Measurements from ENCODE around the gene WDR59. TPM values are rescaled to one million over a fixed set of nuclear protein-coding genes. Genes with fewer than 3 reads are reported as not detected.
A peak's percentile ranks its signal among the peaks of the same experiment; 100 is the strongest.
"Not testable (repeated sequence)": the region's sequence is repeated elsewhere in the genome, so short reads cannot be mapped to it uniquely, and the experiment has no call there.

The WDR59 gene
- total RNA-seq, 1 donor from 2014 or later: 23.7 TPM

- peak; percentile 88 for DNase-seq (ENCODE audit: extremely low read depth, low read depth, low spot score)
Measured at GRCh38 chr16:74868501-74868900, 116.4 kb downstream of the WDR59 start.

GRCh38 chr16:74868035-74868434 lies 116.9 kb downstream of the WDR59 start:
- no peak for DNase-seq (ENCODE audit: extremely low read depth, low read depth, low spot score)

- no peak for DNase-seq (ENCODE audit: extremely low read depth, low read depth, low spot score)
Measured at GRCh38 chr16:74867281-74867849, 117.6 kb downstream of the WDR59 start.

GRCh38 chr16:74865922-74866598 lies 118.9 kb downstream of the WDR59 start:
- no peak for DNase-seq (ENCODE audit: extremely low read depth, low read depth, low spot score)

GRCh38 chr16:74862743-74863244 lies 122.1 kb downstream of the WDR59 start:
- DNase-seq (ENCODE audit: extremely low read depth, low read depth, low spot score): peak; percentile 33

GRCh38 chr16:74852500-74852875 lies 132.4 kb downstream of the WDR59 start:
- no peak for DNase-seq (ENCODE audit: extremely low read depth, low read depth, low spot score)

- no peak for DNase-seq (ENCODE audit: extremely low read depth, low read depth, low spot score)
Measured at GRCh38 chr16:74850027-74850426, 134.9 kb downstream of the WDR59 start.

GRCh38 chr16:74847202-74847601 lies 137.7 kb downstream of the WDR59 start:
- no peak for DNase-seq (ENCODE audit: extremely low read depth, low read depth, low spot score)

GRCh38 chr16:74846714-74847113 lies 138.2 kb downstream of the WDR59 start:
- DNase-seq (ENCODE audit: extremely low read depth, low read depth, low spot score): no peak

GRCh38 chr16:74844041-74844980 lies 140.6 kb downstream of the WDR59 start:
- DNase-seq (ENCODE audit: extremely low read depth, low read depth, low spot score): no peak

GRCh38 chr16:74843381-74844035 lies 141.4 kb downstream of the WDR59 start:
- not testable (repeated sequence) for DNase-seq (ENCODE audit: extremely low read depth, low read depth, low spot score)

GRCh38 chr16:74842413-74842812 lies 142.5 kb downstream of the WDR59 start:
- no peak for DNase-seq (ENCODE audit: extremely low read depth, low read depth, low spot score)

- no peak for DNase-seq (ENCODE audit: extremely low read depth, low read depth, low spot score)
Measured at GRCh38 chr16:74841904-74842303, 143.0 kb downstream of the WDR59 start.

- no peak for DNase-seq (ENCODE audit: extremely low read depth, low read depth, low spot score)
Measured at GRCh38 chr16:74841469-74841868, 143.5 kb downstream of the WDR59 start.

GRCh38 chr16:74837056-74837455 lies 147.9 kb downstream of the WDR59 start:
- no peak for DNase-seq (ENCODE audit: extremely low read depth, low read depth, low spot score)

- no peak for DNase-seq (ENCODE audit: extremely low read depth, low read depth, low spot score)
Measured at GRCh38 chr16:74836111-74836671, 148.7 kb downstream of the WDR59 start.

GRCh38 chr16:74832228-74832627 lies 152.7 kb downstream of the WDR59 start:
- DNase-seq (ENCODE audit: extremely low read depth, low read depth, low spot score): no peak

GRCh38 chr16:74831467-74831866 lies 153.5 kb downstream of the WDR59 start:
- DNase-seq (ENCODE audit: extremely low read depth, low read depth, low spot score): no peak

- no peak for DNase-seq (ENCODE audit: extremely low read depth, low read depth, low spot score)
Measured at GRCh38 chr16:74830648-74831047, 154.3 kb downstream of the WDR59 start.

- DNase-seq (ENCODE audit: extremely low read depth, low read depth, low spot score): no peak
Measured at GRCh38 chr16:74829637-74830036, 155.3 kb downstream of the WDR59 start.

- no peak for DNase-seq (ENCODE audit: extremely low read depth, low read depth, low spot score)
Measured at GRCh38 chr16:74825941-74826340, 159.0 kb downstream of the WDR59 start.
